ENCODE measurements around the gene ATIC. TPM values are rescaled to one million over a fixed set of nuclear protein-coding genes. Genes with fewer than 3 reads are reported as not detected.

ATIC gene
- total and polyA plus RNA-seq, 10 donors = 50.5 to 165 (median 80.0) TPM

DNA sequence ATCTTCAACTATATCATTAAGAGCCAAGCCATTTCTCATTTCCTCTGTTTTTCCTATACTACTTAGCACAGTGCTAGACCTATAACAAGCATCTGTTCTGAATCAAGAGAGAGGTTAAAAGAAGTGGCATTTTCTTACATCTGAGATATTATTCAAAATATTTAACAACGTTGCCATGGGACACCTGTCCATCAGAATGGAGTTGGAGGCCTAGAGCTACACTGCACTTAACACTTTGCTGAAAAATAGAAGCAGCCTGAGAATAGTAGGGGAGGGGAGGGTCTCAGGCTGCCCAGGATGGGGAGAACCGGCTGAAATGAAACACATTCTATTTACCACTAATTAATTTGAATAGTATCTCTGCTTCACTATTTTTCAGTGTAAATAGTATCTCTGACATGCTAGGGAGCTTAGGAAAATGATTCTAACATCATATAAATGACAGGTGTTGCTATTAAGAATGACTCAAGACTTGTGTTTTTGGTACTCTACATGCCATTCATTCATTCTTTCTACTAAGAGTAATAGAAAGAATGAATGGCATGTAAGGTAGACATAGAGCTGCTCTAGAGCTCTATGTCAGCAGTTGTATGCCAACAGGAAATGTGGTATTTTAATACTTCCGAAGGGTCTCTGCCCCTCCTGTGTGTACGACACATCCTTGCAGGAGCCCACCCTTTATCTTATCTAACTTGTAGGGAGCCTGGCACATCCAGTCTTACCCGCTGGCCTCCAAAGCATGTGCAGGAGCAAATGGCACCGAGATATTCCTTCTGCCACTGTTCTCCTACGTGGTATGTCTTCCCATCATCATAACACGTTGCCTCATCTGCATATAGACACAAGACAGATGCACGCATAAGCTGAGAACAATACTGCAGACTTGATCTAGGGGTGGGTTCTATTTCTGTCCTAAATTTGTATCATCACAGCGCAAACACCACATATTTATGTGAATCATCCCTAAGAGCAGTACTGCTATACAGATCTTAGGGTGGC lies 52.6 kb downstream of the ATIC start:
- DNase-seq = no peak

DNA sequence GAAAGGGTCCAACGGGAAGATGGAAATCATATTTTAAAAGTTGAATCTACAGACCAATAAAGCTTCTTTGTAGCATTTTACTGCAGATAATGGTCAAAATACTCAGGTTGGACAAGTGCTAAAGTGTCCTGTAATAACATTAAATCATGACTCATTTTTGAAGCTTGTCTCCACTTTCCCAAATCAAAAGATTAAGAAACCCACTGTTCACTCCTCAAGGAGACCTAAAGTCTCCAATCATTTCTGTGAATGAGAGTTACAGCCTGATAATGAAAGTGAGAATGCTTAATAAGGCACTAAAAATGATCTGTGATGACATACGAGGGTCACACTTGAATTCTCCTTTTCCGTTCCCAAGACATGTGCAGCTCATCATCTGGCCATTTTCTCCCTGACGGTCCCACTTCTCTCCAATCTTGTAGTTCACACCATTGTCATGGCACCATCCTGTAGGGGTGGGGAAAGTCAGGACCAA lies 53.4 kb downstream of the ATIC start:
- TF ChIP-seq, protein P1, sequence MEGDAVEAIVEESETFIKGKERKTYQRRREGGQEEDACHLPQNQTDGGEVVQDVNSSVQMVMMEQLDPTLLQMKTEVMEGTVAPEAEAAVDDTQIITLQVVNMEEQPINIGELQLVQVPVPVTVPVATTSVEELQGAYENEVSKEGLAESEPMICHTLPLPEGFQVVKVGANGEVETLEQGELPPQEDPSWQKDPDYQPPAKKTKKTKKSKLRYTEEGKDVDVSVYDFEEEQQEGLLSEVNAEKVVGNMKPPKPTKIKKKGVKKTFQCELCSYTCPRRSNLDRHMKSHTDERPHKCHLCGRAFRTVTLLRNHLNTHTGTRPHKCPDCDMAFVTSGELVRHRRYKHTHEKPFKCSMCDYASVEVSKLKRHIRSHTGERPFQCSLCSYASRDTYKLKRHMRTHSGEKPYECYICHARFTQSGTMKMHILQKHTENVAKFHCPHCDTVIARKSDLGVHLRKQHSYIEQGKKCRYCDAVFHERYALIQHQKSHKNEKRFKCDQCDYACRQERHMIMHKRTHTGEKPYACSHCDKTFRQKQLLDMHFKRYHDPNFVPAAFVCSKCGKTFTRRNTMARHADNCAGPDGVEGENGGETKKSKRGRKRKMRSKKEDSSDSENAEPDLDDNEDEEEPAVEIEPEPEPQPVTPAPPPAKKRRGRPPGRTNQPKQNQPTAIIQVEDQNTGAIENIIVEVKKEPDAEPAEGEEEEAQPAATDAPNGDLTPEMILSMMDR (IDR thresholded peaks at IDR 0.05 in 8 of 11, conservative IDR thresholded peaks at IDR 0.05 in 3 of 11) = no peak
- TF ChIP-seq POLR2A (IDR thresholded peaks at IDR 0.05) (no peak), POLR2AphosphoS5 (IDR thresholded peaks at IDR 0.05) (no peak)
- DNase-seq = no peak
- Histone ChIP-seq H3K9me3 (no peaks in the 10 kb centered on the region), H3K36me3 (peaks cover 0 to 56% (median 6%) of the 10 kb centered on the region in 6 donors), H3K27ac (no peak overlapping the region), H3K4me1 (no peaks in the 10 kb centered on the region), H3K4me3 (no peak overlapping the region), H3K27me3 (replicated peaks in 1 of 7) (no peaks in the 10 kb centered on the region)
- intact Hi-C loops (cut with DNase I; ENCODE audit: low total_unique reads) = no loop called here
- WGBS, 5 donors = 73 to 84% (median 80%) methylated on average over 4 of the region's 4 CpGs

More for the DNA sequence above, 52.6 kb downstream of the ATIC start:
- H3K36me3 ChIP-seq = peaks cover 0 to 62% (median 6%) of the 10 kb centered on the region in 6 donors
- no peak overlapping the region for H3K27ac ChIP-seq
- H3K27me3 ChIP-seq (replicated peaks in 1 of 7) = no peaks in the 10 kb centered on the region
- WGBS, 5 donors = 90 to 92% (median 90%) methylated on average over 10 of the region's 10 CpGs
- intact Hi-C loops (cut with DNase I; ENCODE audit: low total_unique reads) = no loop called here
- no peaks in the 10 kb centered on the region for H3K4me1 ChIP-seq
- TF ChIP-seq, protein P1 (IDR thresholded peaks at IDR 0.05 in 8 of 11, conservative IDR thresholded peaks at IDR 0.05 in 3 of 11) = no peak
- TF ChIP-seq POLR2AphosphoS5 (IDR thresholded peaks at IDR 0.05) (no peak), POLR2A (IDR thresholded peaks at IDR 0.05) (no peak)
- H3K4me3 ChIP-seq = no peak overlapping the region
- H3K9me3 ChIP-seq = no peaks in the 10 kb centered on the region

DNA sequence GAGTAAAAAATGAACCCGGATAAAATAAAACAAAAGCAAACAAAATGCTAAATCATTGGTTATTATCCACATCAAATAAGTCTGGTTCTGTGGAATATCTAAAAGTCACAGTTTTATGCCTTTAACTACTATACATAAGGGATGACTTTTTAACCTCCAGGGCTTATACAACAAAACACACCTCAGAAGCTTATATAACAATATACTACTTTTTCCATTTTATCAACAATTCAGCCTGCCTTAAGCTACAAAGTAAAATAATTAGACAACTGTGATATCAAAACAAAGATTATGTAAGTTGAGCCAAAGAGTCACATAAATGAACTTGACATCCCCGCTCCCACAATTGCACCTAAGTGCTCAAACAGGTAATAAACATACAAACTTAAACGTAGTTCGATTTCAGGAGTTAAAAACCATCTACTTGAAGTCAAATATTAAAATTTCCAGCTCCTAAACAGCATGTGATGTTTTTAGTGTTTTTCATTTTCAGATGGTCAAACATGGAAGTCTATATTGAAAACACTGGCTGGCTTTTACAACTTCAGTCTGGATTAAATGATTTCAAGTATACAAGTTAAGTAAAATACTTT lies 54.7 kb downstream of the ATIC start:
- H3K4me1 ChIP-seq = no peaks in the 10 kb centered on the region
- WGBS, 5 donors = 94 to 98% (median 96%) methylated on average over 4 of the region's 4 CpGs
- no peak overlapping the region for H3K27ac ChIP-seq
- no peak overlapping the region for H3K4me3 ChIP-seq
- DNase-seq = no peak
- TF ChIP-seq POLR2A (IDR thresholded peaks at IDR 0.05) = no peak
- TF ChIP-seq POLR2AphosphoS5 (IDR thresholded peaks at IDR 0.05) = no peak
- TF ChIP-seq, protein P1 (IDR thresholded peaks at IDR 0.05 in 8 of 11, conservative IDR thresholded peaks at IDR 0.05 in 3 of 11) = no peak
- no peaks in the 10 kb centered on the region for H3K9me3 ChIP-seq
- intact Hi-C loops (cut with DNase I; ENCODE audit: low total_unique reads) = no loop called here
- H3K27me3 ChIP-seq (replicated peaks in 1 of 7) = no peaks in the 10 kb centered on the region
- peaks cover 0 to 52% (median 6%) of the 10 kb centered on the region in 6 donors for H3K36me3 ChIP-seq
